IPS-18c (cell line): ENCODE results near the gene ECI1.
"Not testable (repeated sequence)": the region's sequence is repeated elsewhere in the genome, so short reads cannot be mapped to it uniquely, and the experiment has no call there.

Experiments used
- H3K4me3 ChIP-seq: 2 replicates; pipeline ENCODE4 v1.7.0; 2013; ENCODE audit warnings: low read depth, mild to moderate bottlenecking, low read length, moderate library complexity; ENCODE audit not compliant: insufficient read depth
- H3K9me3 ChIP-seq: one replicate; pipeline ENCODE4 v1.6.1; 2013; ENCODE audit warnings: mild to moderate bottlenecking, low read length, moderate library complexity; ENCODE audit not compliant: control insufficient read depth, insufficient read depth

The ECI1 gene

GRCh38 chr16:2240331-2240730 lies 11.1 kb downstream of the ECI1 start:
- not testable (repeated sequence) for H3K9me3 ChIP-seq, H3K4me3 ChIP-seq

GRCh38 chr16:2238838-2239675 lies 12.3 kb downstream of the ECI1 start:
- Histone ChIP-seq H3K4me3 (no peak overlapping the region), H3K9me3 (no peaks in the 10 kb centered on the region)

- H3K9me3 ChIP-seq: no peaks in the 10 kb centered on the region
- no peak overlapping the region for H3K4me3 ChIP-seq
Observed at GRCh38 chr16:2238150-2238837, 13.1 kb downstream of the ECI1 start.

GRCh38 chr16:2237493-2238149 lies 13.8 kb downstream of the ECI1 start:
- no peaks in the 10 kb centered on the region for H3K9me3 ChIP-seq
- peak overlapping the region; percentile 51 for H3K4me3 ChIP-seq

GRCh38 chr16:2237102-2237482 lies 14.3 kb downstream of the ECI1 start:
- peak overlapping the region; percentile 51 for H3K4me3 ChIP-seq
- no peaks in the 10 kb centered on the region for H3K9me3 ChIP-seq

GRCh38 chr16:2236337-2237101 lies 14.9 kb downstream of the ECI1 start, which contains the start of gene DNASE1L2:
Gene DNASE1L2, plus strand, starts transcription at chr16:2236444. Its CDS starts 373 bp downstream, at chr16:2236817.
- Histone ChIP-seq H3K9me3 (no peaks in the 10 kb centered on the region), H3K4me3 (peak within 1 kb of the TSS; percentile 51)

- Histone ChIP-seq H3K9me3 (no peaks in the 10 kb centered on the region), H3K4me3 (no peak overlapping the region; the same call in 1 of the 2 replicates)
Observed at GRCh38 chr16:2235695-2236336, 15.6 kb downstream of the ECI1 start.

- no peaks in the 10 kb centered on the region for H3K9me3 ChIP-seq
- no peak overlapping the region for H3K4me3 ChIP-seq
Observed at GRCh38 chr16:2235234-2235651, 16.1 kb downstream of the ECI1 start.

GRCh38 chr16:2234813-2235170 lies 16.6 kb downstream of the ECI1 start:
- Histone ChIP-seq H3K9me3 (no peaks in the 10 kb centered on the region), H3K4me3 (no peak overlapping the region)

- no peaks in the 10 kb centered on the region for H3K9me3 ChIP-seq
Observed at GRCh38 chr16:2233872-2234812, 17.2 kb downstream of the ECI1 start.

GRCh38 chr16:2233046-2233775 lies 18.2 kb downstream of the ECI1 start:
- Histone ChIP-seq H3K9me3 (no peaks in the 10 kb centered on the region), H3K4me3 (no peak overlapping the region)

More at GRCh38 chr16:2233872-2234812, 17.2 kb downstream of the ECI1 start:
- H3K4me3 ChIP-seq: no peak overlapping the region

GRCh38 chr16:2232094-2232990 lies 19.0 kb downstream of the ECI1 start:
- H3K4me3 ChIP-seq: no peak overlapping the region
- H3K9me3 ChIP-seq: no peaks in the 10 kb centered on the region

GRCh38 chr16:2231016-2231931 lies 20.1 kb downstream of the ECI1 start:
- H3K9me3 ChIP-seq: no peaks in the 10 kb centered on the region
- H3K4me3 ChIP-seq: no peak overlapping the region

- H3K9me3 ChIP-seq: no peaks in the 10 kb centered on the region
- H3K4me3 ChIP-seq: no peak overlapping the region
Observed at GRCh38 chr16:2230376-2230775, 21.0 kb downstream of the ECI1 start.
